H1 (cell line): ENCODE results near the gene ERFE. TPM values are rescaled to one million over a fixed set of nuclear protein-coding genes. Genes with fewer than 3 reads are reported as not detected.

ENCODE experiments used
- CTCF ChIA-PET: fragments of 300-600 bp; sonication (Branson Sonifier 250); formaldehyde crosslinking; loops from one replicate; lab custom pipeline; 2021; ENCODE audit not compliant: partially characterized antibody; lab: Charles Lee
- POLR2A ChIA-PET: fragments of 300-600 bp; sonication (Branson Sonifier 250); formaldehyde crosslinking; loops from one replicate; lab custom pipeline; 2021; ENCODE audit warnings: inconsistent platforms; ENCODE audit not compliant: partially characterized antibody; lab: Charles Lee
- DNase-seq, 2 experiments: peaks; one replicate each; pipeline versions ENCODE4 v3.0.0 to v3.0.0-alpha.2; 2010 to 2022; ENCODE audit warnings: low spot score in 2 of 2, low read depth in 1 of 2, mixed read lengths in 1 of 2
- FAIRE-seq: peaks from 2 replicates; lab custom pipeline; 2011; peaks lifted over from hg19 to GRCh38; lab: Jason Lieb, UNC
- H2AFZ ChIP-seq: 2 replicates; pipeline ENCODE4 v1.8.1; 2012; ENCODE audit warnings: low read length, inconsistent platforms
- H2AK5ac ChIP-seq: 2 replicates; pipeline ENCODE4 v1.6.1; 2013; ENCODE audit warnings: low read depth, low read length
- H2BK120ac ChIP-seq: replicated peaks from 2 replicates; pipeline ENCODE3; 2013; ENCODE audit warnings: low read depth, low read length, inconsistent platforms
- H2BK12ac ChIP-seq: 2 replicates; pipeline ENCODE4 v1.6.1; 2013; ENCODE audit warnings: low read depth, low read length
- H2BK15ac ChIP-seq: 2 replicates; pipeline ENCODE4 v1.6.1; 2013; ENCODE audit warnings: low read length
- H2BK20ac ChIP-seq: 2 replicates; pipeline ENCODE4 v1.6.1; 2013; ENCODE audit warnings: low read length
- H2BK5ac ChIP-seq: 2 replicates; pipeline ENCODE4 v1.6.1; 2013; ENCODE audit warnings: low read depth, low read length
- H3K14ac ChIP-seq: 2 replicates; pipeline ENCODE4 v1.6.1; 2013; ENCODE audit warnings: inconsistent platforms; ENCODE audit not compliant: insufficient read length
- H3K18ac ChIP-seq: 2 replicates; pipeline ENCODE4 v1.6.1; 2013; ENCODE audit warnings: low read length; ENCODE audit errors: extremely low read depth
- H3K23ac ChIP-seq: 2 replicates; pipeline ENCODE4 v1.6.1; 2013; ENCODE audit warnings: inconsistent platforms; ENCODE audit not compliant: insufficient read length
- H3K23me2 ChIP-seq: 2 replicates; pipeline ENCODE4 v1.6.1; 2013; ENCODE audit warnings: low read depth, low read length
- H3K27ac ChIP-seq: 2 replicates; pipeline ENCODE4 v1.6.1; 2011; ENCODE audit warnings: low read depth, low read length, inconsistent platforms
- H3K27me3 ChIP-seq, 4 experiments: replicated peaks in 1 of 4; 1 replicate in 1 of 4; 2 replicates in 3 of 4; pipeline versions ENCODE4 v1.6.1 to v1.8.1; 2011 to 2013; ENCODE audit warnings: low read length in 3 of 4, mild to moderate bottlenecking in 3 of 4, inconsistent platforms in 2 of 4, mixed read lengths in 2 of 4, moderate library complexity in 1 of 4; ENCODE audit not compliant: control insufficient read depth in 3 of 4, insufficient read depth in 3 of 4; ENCODE audit errors: extremely low read depth in 1 of 4
- H3K36me3 ChIP-seq, 4 experiments: 2 replicates each; pipeline versions ENCODE4 v1.6.1 to v1.8.1; 2011 to 2013; ENCODE audit warnings: mild to moderate bottlenecking in 4 of 4, low read length in 3 of 4, moderate library complexity in 2 of 4, control low read depth in 1 of 4, inconsistent platforms in 1 of 4; ENCODE audit not compliant: insufficient read depth in 4 of 4, control insufficient read depth in 2 of 4
- H3K4ac ChIP-seq: replicated peaks from 2 replicates; pipeline ENCODE3; 2013; ENCODE audit warnings: low read length, low read depth, mixed read lengths, inconsistent platforms; ENCODE audit not compliant: insufficient read length
- H3K4me1 ChIP-seq, 4 experiments: replicated peaks in 1 of 4; 1 replicate in 1 of 4; 2 replicates in 3 of 4; pipeline versions ENCODE4 v1.6.1 to v1.8.1; 2011 to 2013; ENCODE audit warnings: low read length in 3 of 4, inconsistent platforms in 2 of 4, mixed read lengths in 1 of 4; ENCODE audit not compliant: insufficient read depth in 4 of 4, control insufficient read depth in 3 of 4
- H3K4me2 ChIP-seq, 2 experiments: 2 replicates each; pipeline versions ENCODE4 v1.6.1 to v1.8.1; 2011 to 2013; ENCODE audit warnings: low read depth in 2 of 2, low read length in 2 of 2, control low read depth in 1 of 2, inconsistent platforms in 1 of 2, mild to moderate bottlenecking in 1 of 2; ENCODE audit not compliant: insufficient read depth in 1 of 2
- H3K4me3 ChIP-seq, 4 experiments: fragments of 200-600, 300-600 bp in 1 of 4; sonication (generic), shearing (Covaris generic), sonication (Bioruptor Twin) in 1 of 4; 2 replicates each; pipeline versions ENCODE4 v1.5.1 to v1.8.1; 2011 to 2016; ENCODE audit warnings: low read length in 4 of 4, low read depth in 3 of 4, control low read depth in 2 of 4, inconsistent platforms in 2 of 4, mild to moderate bottlenecking in 2 of 4, mixed read lengths in 1 of 4, moderate library complexity in 1 of 4; ENCODE audit not compliant: insufficient read depth in 2 of 4; ENCODE audit errors: extremely low read depth in 1 of 4
- H3K56ac ChIP-seq: replicated peaks from 2 replicates; pipeline ENCODE3; 2013; ENCODE audit warnings: low read depth, mild to moderate bottlenecking, mixed read lengths, low read length, inconsistent platforms; ENCODE audit not compliant: insufficient read length
- H3K79me1 ChIP-seq: 2 replicates; pipeline ENCODE4 v1.6.1; 2013; ENCODE audit warnings: low read depth, low read length, control low read depth
- H3K79me2 ChIP-seq, 2 experiments: 2 replicates each; pipeline versions ENCODE4 v1.6.1 to v1.8.1; 2012 to 2013; ENCODE audit warnings: low read length in 2 of 2, mild to moderate bottlenecking in 2 of 2, inconsistent platforms in 1 of 2; ENCODE audit not compliant: insufficient read depth in 2 of 2, control insufficient read depth in 1 of 2
- H3K9ac ChIP-seq, 4 experiments: replicated peaks in 1 of 4; 1 replicate in 1 of 4; 2 replicates in 3 of 4; pipeline versions ENCODE4 v1.6.1 to v1.8.1; 2011 to 2013; ENCODE audit warnings: low read depth in 3 of 4, low read length in 3 of 4, control low read depth in 2 of 4, mild to moderate bottlenecking in 2 of 4, moderate library complexity in 2 of 4, inconsistent platforms in 1 of 4; ENCODE audit errors: extremely low read depth in 1 of 4
- H3K9me3 ChIP-seq, 2 experiments: 2 replicates each; pipeline versions ENCODE4 v1.6.1 to v1.8.1; 2012 to 2013; ENCODE audit warnings: mild to moderate bottlenecking in 2 of 2, moderate library complexity in 2 of 2, control low read depth in 1 of 2, inconsistent platforms in 1 of 2, low read depth in 1 of 2, low read length in 1 of 2, mixed read lengths in 1 of 2; ENCODE audit not compliant: insufficient read depth in 2 of 2
- H4K20me1 ChIP-seq, 2 experiments: replicated peaks in 1 of 2; 2 replicates each; pipeline versions ENCODE3 to v1.8.1; 2011 to 2013; ENCODE audit warnings: inconsistent platforms in 2 of 2, low read length in 2 of 2, mild to moderate bottlenecking in 1 of 2; ENCODE audit not compliant: insufficient read depth in 2 of 2, control insufficient read depth in 1 of 2
- H4K5ac ChIP-seq: 2 replicates; pipeline ENCODE4 v1.6.1; 2013; ENCODE audit warnings: low read length, low read depth, mixed read lengths, inconsistent platforms; ENCODE audit not compliant: insufficient read length
- H4K8ac ChIP-seq: 2 replicates; pipeline ENCODE4 v1.8.0; 2013; ENCODE audit warnings: mild to moderate bottlenecking, moderate library complexity, low read length, inconsistent platforms; ENCODE audit not compliant: insufficient read depth; ENCODE audit errors: extremely low read depth
- H4K91ac ChIP-seq: replicated peaks from 2 replicates; pipeline ENCODE3; 2013; ENCODE audit warnings: low read length, mixed read lengths, inconsistent platforms; ENCODE audit not compliant: insufficient read length
- EZH2 ChIP-seq: fragments of 200-600 bp; sonication (generic); IDR thresholded peaks from 2 replicates; pipeline ENCODE4 v1.7.1; 2012; ENCODE audit warnings: low read depth, mild to moderate bottlenecking, moderate library complexity, low read length, inconsistent platforms; ENCODE audit not compliant: severe bottlenecking
- WGBS, 2 experiments: shearing (Covaris generic) in 1 of 2; methylation state at CpG; one replicate each; pipeline versions ENCODE4 v1.1.6 to v1.1.7; 2013 to 2015; ENCODE audit warnings: low lambda C conversion rate in 2 of 2, mixed read lengths in 2 of 2, inconsistent platforms in 1 of 2, low coverage in 1 of 2, missing lambda C conversion rate in 1 of 2; ENCODE audit not compliant: insufficient replicate concordance in 2 of 2, insufficient coverage in 1 of 2, insufficient read length in 1 of 2; ENCODE audit errors: extremely low coverage in 1 of 2, missing lambda C conversion rate in 1 of 2; 5-methylcytosine and 5-hydroxymethylcytosine counted together
- polyA plus RNA-seq, 7 experiments: library from polyadenylated mRNA; depleted of rRNA in 3 of 7; stranded (reverse) in 5 of 7; unstranded in 2 of 7; fragments of >200 nt in 5 of 7; fragments of 200-250 nt in 2 of 7; gene quantifications; 1 replicate in 5 of 7; 2 replicates in 1 of 7; 4 replicates in 1 of 7; pipeline versions ENCODE4 v1.2.1 to v1.2.3, GENCODE V29; 2011 to 2013; ENCODE audit warnings: missing spikeins in 2 of 7, mixed read lengths in 2 of 7
- total RNA-seq: library from RNA; stranded (reverse); fragmentation: NEBNext Ultra II Directional; extraction: Animal tissue kit (Norgen Biotek cat#: 25700); gene quantifications from 2 replicates; pipeline ENCODE4 v1.2.1, GENCODE V29; 2021

Gene ERFE
- total and polyA plus RNA-seq, 2 of the 8 experiments (the other 6 are each of a cell fraction or from before 2014, with no cell fraction given) = 2.5 to 3.6 TPM

DNA sequence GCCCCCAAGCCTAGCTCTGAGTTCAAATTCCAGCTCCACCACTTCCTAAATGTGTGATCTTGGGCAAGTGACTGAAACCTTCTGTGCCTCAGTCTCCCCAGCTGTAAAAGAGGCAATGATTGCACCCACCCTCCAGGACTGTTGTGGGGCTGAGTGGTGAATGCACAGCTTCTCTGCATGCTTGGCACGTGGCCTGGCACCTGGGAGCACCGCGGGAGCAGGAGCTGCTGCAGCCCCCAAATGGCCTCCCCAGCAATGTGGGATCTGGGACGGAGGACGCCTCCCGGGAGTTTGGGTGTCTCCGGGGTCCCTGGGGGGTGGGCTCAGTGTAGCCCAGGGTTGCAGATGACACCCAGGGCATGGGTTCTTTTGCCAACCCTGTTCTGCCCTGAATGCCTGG, 18.7 kb upstream of the ERFE start:
- H3K79me1 ChIP-seq = no peaks in the 10 kb centered on the region
- H4K5ac ChIP-seq = no peak overlapping the region
- H3K79me2 ChIP-seq = no peaks in the 10 kb centered on the region
- no peak overlapping the region; the same call in 1 of the 2 replicates for H2BK20ac ChIP-seq
- H3K9me3 ChIP-seq = no peaks in the 10 kb centered on the region
- H2AK5ac ChIP-seq = no peak overlapping the region
- no peak for DNase-seq
- no peak overlapping the region for H2AFZ ChIP-seq
- H3K4me2 ChIP-seq = no peak overlapping the region
- H3K27ac ChIP-seq = no peak overlapping the region
- H4K8ac ChIP-seq = no peak overlapping the region
- no peaks in the 10 kb centered on the region for H3K27me3 ChIP-seq
- H3K23me2 ChIP-seq = no peaks in the 10 kb centered on the region
- no peak for FAIRE-seq
- H3K36me3 ChIP-seq = no peaks in the 10 kb centered on the region
- H2BK120ac ChIP-seq = no peak overlapping the region
- H3K9ac ChIP-seq = no peak overlapping the region
- H2BK12ac ChIP-seq = peak overlapping the region; percentile 17; the same call in 1 of the 2 replicates
- ChIA-PET CTCF (interaction anchor here (0.6 to 7.1 kb wide), 29 partner anchors 9 to 445 kb away, joined by 3 to 72 read pairs (median 4); partner anchors contain the start of genes ERFE and SCLY), POLR2A (interaction anchor here (1.5 kb wide), 1 partner anchor 39 kb away, joined by 5 read pairs; no protein-coding TSS in a partner anchor)
- no peak overlapping the region for H3K14ac ChIP-seq
- H4K20me1 ChIP-seq = no peaks in the 10 kb centered on the region
- no peak overlapping the region for H3K4ac ChIP-seq
- no peak overlapping the region for H2BK5ac ChIP-seq
- H3K18ac ChIP-seq = no peak overlapping the region
- H3K23ac ChIP-seq = no peak overlapping the region
- no peak overlapping the region for H2BK15ac ChIP-seq
- 91% methylated on average over 7 of the region's 7 CpGs; no CpG with 5 or more reads in 1 of the 2 experiments for WGBS, 2 experiments
- H3K56ac ChIP-seq = no peak overlapping the region
- no peaks in the 10 kb centered on the region for H3K4me1 ChIP-seq
- no peak for TF ChIP-seq EZH2
- H3K4me3 ChIP-seq = no peak overlapping the region
- H4K91ac ChIP-seq = no peak overlapping the region
